GM18511 (cell line): ENCODE data around the gene CDKL4.
"Not testable (repeated sequence)": the region's sequence is repeated elsewhere in the genome, so short reads cannot be mapped to it uniquely, and the experiment has no call there.

Source experiments
- ATAC-seq: cut with Tn5 transposase; IDR thresholded peaks from one replicate; pipeline ENCODE4 v1.9.1; 2021; ENCODE audit warnings: mild to moderate bottlenecking, moderate library complexity; ENCODE audit not compliant: unreplicated experiment

The CDKL4 gene

GRCh38 chr2:39234754-39235153, 9.0 kb downstream of the CDKL4 start:
- ATAC-seq = no peak

GRCh38 chr2:39232141-39232540, 11.6 kb downstream of the CDKL4 start:
- ATAC-seq = no peak

- peak; percentile 35 for ATAC-seq
Measured at GRCh38 chr2:39228413-39229209, 15.2 kb downstream of the CDKL4 start.

GRCh38 chr2:39227628-39228412, 15.9 kb downstream of the CDKL4 start:
- peak; percentile 81 for ATAC-seq

- ATAC-seq = no peak
Measured at GRCh38 chr2:39225567-39225966, 18.2 kb downstream of the CDKL4 start.

- ATAC-seq = no peak
Measured at GRCh38 chr2:39223909-39224308, 19.9 kb downstream of the CDKL4 start.

- ATAC-seq = no peak
Measured at GRCh38 chr2:39221459-39221858, 22.3 kb downstream of the CDKL4 start.

GRCh38 chr2:39220136-39220535, 23.6 kb downstream of the CDKL4 start:
- no peak for ATAC-seq

GRCh38 chr2:39218391-39218790, 25.4 kb downstream of the CDKL4 start:
- ATAC-seq = no peak

GRCh38 chr2:39217192-39217550, 26.6 kb downstream of the CDKL4 start:
- no peak for ATAC-seq

- ATAC-seq = no peak
Measured at GRCh38 chr2:39216346-39217191, 27.2 kb downstream of the CDKL4 start.

GRCh38 chr2:39215545-39215944, 28.2 kb downstream of the CDKL4 start:
- no peak for ATAC-seq

GRCh38 chr2:39213015-39213414, 30.8 kb downstream of the CDKL4 start:
- ATAC-seq = no peak

GRCh38 chr2:39210846-39211245, 32.9 kb downstream of the CDKL4 start:
- no peak for ATAC-seq

GRCh38 chr2:39203382-39203781, 40.4 kb downstream of the CDKL4 start:
- ATAC-seq = no peak

- ATAC-seq = no peak
Measured at GRCh38 chr2:39202639-39203369, 41.0 kb downstream of the CDKL4 start.

GRCh38 chr2:39197003-39197402, 46.8 kb downstream of the CDKL4 start:
- not testable (repeated sequence) for ATAC-seq

GRCh38 chr2:39194686-39195085, 49.1 kb downstream of the CDKL4 start:
- no peak for ATAC-seq

GRCh38 chr2:39188960-39189494, 54.7 kb downstream of the CDKL4 start:
- ATAC-seq = no peak

GRCh38 chr2:39183673-39184072, 60.1 kb downstream of the CDKL4 start:
- ATAC-seq = no peak
